HG03469 (cell line): ENCODE data around the gene BICRA.
A peak's percentile ranks its signal among the peaks of the same experiment; 100 is the strongest.
"Not testable (repeated sequence)": the region's sequence is repeated elsewhere in the genome, so short reads cannot be mapped to it uniquely, and the experiment has no call there.

ENCODE experiments used
- ATAC-seq: cut with Tn5 transposase; IDR thresholded peaks from one replicate; pipeline ENCODE4 v1.9.1; 2021; ENCODE audit warnings: mild to moderate bottlenecking, moderate library complexity, moderate number of reproducible peaks; ENCODE audit not compliant: unreplicated experiment

BICRA gene

GRCh38 chr19:47608969-47609905, at the start of gene BICRA:
TSS of gene BICRA (plus strand) at chr19:47609134. CDS start at chr19:47673575, 64,441 bp downstream.
- ATAC-seq, result peak; percentile 15

- ATAC-seq, result no peak
Measured at GRCh38 chr19:47560999-47561398, 47.9 kb upstream of the BICRA start.

GRCh38 chr19:47561440-47562057, 47.4 kb upstream of the BICRA start:
- no peak for ATAC-seq

DNA sequence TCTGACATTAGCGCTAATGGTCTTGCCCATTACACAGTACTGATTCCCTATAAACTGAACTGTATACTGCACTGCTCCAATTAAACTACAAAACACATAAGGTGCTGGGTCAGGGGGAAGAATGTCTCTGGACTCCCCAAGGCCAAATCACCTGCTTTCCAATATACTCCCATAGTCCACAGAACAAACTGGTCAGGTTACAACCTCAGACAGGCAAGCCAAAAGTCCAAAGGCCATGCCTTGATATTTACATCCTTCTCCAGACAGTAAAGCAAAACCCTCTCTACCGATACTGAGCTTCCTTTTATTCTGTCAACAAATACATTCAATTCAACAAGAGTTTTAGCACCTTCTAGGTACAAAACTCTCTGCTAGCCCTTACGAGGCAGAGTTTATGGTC, 44.9 kb upstream of the BICRA start:
- no peak for ATAC-seq

DNA sequence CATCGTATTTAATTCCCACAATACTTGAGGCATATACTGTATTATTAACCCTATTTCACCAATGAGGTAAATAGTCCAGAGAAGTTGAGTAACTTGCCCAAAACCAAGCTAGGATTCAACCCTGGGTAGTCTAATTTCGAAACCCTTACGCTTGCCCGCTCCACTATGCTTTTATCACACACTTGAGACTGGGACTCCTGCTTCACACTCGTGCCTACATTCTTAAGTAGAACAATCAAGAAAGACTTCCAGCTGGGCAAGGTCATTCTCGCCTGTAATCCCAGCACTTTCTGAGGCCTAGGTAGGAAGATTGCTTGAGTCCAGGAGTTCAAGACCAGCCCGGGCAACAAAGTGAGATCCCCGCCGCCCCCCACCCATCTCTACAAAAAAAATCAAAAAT, 39.6 kb upstream of the BICRA start:
- no peak for ATAC-seq

DNA sequence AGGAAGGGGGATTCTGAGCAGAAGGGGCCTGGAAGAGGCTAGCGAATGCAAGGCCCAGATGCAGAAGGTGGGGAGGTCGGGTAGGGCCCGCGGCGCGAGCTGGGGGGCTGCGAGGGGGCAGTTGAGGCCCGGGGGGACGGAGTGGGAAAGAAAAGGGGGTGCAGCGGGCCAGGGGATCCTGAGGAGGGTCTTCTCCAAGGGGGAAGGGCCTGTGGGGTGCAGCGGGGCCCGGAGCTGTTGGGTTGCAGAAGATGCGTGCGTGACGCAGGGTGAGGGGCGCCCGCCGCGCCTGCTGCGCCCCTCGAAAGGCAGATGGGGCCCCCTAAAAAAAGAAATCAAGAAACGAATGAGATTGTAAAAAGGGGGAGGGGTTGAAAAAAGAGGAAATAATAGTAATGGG, 36.3 kb upstream of the BICRA start:
- ATAC-seq, result no peak

DNA sequence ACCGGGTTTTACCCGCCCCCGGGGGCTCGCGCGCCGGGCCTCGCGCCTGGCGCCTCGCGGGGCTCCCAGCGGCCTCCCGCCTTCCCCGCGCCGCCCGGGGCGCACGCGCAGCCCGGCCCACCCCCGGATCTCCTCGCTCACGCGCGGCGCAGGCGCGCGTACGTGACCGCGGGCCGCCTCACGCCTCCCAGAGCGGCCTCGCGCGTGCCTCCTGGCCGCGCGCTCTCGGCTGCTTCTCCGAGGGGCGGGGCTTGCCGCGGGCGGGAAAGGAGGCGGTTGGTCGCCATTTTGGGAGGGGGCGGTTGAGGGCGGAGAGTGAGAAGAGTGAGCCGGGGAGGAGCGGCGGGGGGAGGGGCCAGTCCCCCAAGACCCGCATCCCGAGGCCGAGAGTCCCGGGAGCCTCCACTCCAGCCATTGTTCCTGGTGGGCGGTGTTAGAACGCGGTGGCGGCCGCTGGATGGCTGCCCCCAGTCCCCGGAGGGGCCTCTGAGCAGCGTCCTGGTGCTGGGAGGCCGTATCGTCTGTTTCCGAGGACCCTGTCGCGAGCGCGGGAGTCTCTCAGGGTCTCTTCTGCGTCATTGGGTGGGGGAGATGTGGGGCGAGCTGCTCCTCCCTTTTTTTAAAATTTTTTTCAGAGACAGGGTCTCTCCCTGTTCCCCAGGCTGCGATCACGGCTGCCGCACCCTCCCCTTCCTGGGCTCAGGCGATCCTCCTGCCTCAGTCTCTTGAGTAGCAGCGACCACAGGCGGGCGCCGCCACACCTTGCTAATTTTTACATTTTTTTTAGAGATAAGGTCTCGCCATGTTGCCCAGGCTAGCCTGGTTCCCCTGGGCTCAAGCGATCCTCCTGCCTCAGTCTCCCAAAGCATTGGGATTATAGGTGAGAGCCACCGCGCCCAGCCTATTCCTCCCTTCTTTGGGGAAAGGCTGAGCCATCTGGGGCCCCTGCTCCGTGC, 35.6 kb upstream of the BICRA start, which contains the start of gene ZNF541:
Gene ZNF541 (minus strand): TSS at position 78 of the 956 bp plus-strand sequence. CDS start 17,292 bp downstream, outside the sequence.
- no peak for ATAC-seq

DNA sequence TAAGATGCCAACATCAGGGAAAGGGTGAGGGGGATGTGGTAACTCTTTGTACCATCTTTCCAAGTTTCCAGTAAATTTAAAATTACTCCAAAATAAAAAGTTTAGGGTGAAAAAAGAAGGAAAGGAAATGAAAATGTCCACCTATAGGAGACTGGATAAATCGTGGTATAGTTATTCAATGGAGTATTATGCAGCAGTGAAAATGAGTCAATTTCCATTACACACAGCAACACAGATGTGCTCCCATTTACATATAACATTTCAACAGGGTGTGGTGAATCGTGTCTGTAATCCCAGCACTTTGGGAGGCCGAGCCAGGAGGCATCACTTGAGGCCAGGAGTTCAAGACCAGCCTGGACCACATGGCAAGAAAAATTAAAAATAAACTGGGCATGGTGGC, 28.5 kb upstream of the BICRA start:
- no peak for ATAC-seq

DNA sequence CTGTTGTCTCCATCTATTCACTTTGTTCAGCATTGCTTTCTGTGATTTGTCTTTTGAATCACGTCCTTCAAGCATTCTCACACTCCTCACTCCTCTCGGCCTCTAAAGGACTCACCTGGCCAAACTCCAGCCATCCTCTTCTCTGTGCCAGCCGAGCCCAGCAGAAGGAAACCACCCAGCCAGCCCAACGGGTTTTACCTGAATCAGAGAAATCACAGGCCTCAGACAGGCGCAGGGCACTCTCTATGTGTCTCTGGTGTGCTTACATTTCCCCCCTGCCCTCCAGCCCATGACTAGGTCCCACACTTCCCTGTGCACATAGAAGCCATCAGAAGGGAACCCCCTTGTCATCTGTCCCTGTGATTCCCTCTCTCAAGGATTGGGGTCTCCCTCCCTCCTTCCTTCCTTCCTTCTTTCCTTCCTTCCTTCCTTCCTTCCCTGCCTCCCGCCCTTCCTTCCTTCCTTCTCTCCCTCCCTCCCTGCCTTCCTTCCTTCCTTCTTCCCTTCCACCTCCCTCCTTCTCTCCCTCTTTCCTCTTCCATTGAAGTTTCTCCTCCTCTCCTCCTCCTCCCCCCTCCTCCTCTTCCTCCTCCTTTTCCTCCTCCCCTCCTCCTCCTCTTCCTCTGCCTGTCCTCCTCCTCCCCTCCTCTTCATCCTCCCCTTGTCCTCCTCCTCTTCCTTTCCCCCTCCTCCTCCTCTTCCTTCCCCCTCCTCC, 27.2 kb upstream of the BICRA start:
- ATAC-seq, result no peak

- ATAC-seq, result no peak
Measured at GRCh38 chr19:47582320-47582909, 26.5 kb upstream of the BICRA start.

GRCh38 chr19:47583161-47583560, 25.8 kb upstream of the BICRA start:
- not testable (repeated sequence) for ATAC-seq

GRCh38 chr19:47587295-47587694, 21.6 kb upstream of the BICRA start:
- ATAC-seq, result no peak

- ATAC-seq, result no peak
Measured at GRCh38 chr19:47589824-47590223, 19.1 kb upstream of the BICRA start.

DNA sequence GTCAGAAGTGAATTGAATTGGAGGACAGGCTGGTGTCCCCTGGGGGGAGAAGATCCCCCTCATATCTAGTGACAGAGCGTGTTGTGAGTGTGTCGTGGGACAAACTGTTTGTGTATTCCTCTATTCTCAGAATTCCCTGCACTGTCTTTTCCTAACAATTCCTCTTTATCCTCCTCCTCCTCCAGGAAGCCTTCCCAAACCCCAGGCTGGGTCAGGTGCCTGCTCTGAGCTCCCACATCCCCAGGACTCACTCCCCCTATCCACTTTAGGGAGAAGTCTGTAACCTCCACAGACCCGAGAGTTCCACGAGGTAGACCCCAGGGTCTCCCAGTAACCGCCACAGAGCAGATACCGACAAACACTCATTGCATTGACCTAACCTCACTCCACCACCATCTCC, 15.1 kb upstream of the BICRA start:
- ATAC-seq, result no peak

- ATAC-seq, result no peak
Measured at GRCh38 chr19:47595944-47596343, 13.0 kb upstream of the BICRA start.

GRCh38 chr19:47598407-47599349, 10.3 kb upstream of the BICRA start:
- no peak for ATAC-seq

GRCh38 chr19:47599671-47600245, 9.2 kb upstream of the BICRA start:
- ATAC-seq, result not testable (repeated sequence)
